Metanephros (tissue), 1 donor: ENCODE results near the gene GTPBP6. TPM values are rescaled to one million over a fixed set of nuclear protein-coding genes. Genes with fewer than 3 reads are reported as not detected.

Experiments used
- total RNA-seq: library from RNA; depleted of rRNA; stranded (reverse); fragments of >200 nt; gene quantifications from one replicate; pipeline ENCODE4 v1.2.3, GENCODE V29; 2014

Gene GTPBP6
- total RNA-seq = 29.2 TPM

GRCh38 chrX:318739-319578, at the start of gene GTPBP6:
GTPBP6 (minus strand) TSS chrX:318796; CDS start chrX:318787, 9 bp downstream.

GRCh38 chrX:281166-281999, 37.2 kb downstream of the GTPBP6 start, which contains the start of gene PLCXD1:
PLCXD1 (plus strand) TSS chrX:281381; CDS start chrX:284188, 2,807 bp downstream.

Other genes starting within 250 kb of the GTPBP6 start
- 22.1 TPM for gene PLCXD1, start 37.4 kb downstream of the GTPBP6 start, total RNA-seq
- gene PPP2R3B, start 68.1 kb upstream of the GTPBP6 start, total RNA-seq = 69.5 TPM